GOT3 (cell line): Measurements from ENCODE around the gene TMEM63A.
"Not testable (repeated sequence)": the region's sequence is repeated elsewhere in the genome, so short reads cannot be mapped to it uniquely, and the experiment has no call there.

ENCODE experiments used
- DNase-seq: peaks from one replicate; lab custom pipeline; 2025; ENCODE audit warnings: mixed read lengths; lab: John Stamatoyannopoulos, UW

The TMEM63A gene

GRCh38 chr1:225881959-225882693, at the start of gene TMEM63A:
Gene TMEM63A (minus strand): TSS chr1:225882380. CDS start chr1:225877580, 4,800 bp downstream.
- DNase-seq = peak; percentile 65

GRCh38 chr1:225931270-225932136, 49.3 kb upstream of the TMEM63A start:
- no peak for DNase-seq

DNA sequence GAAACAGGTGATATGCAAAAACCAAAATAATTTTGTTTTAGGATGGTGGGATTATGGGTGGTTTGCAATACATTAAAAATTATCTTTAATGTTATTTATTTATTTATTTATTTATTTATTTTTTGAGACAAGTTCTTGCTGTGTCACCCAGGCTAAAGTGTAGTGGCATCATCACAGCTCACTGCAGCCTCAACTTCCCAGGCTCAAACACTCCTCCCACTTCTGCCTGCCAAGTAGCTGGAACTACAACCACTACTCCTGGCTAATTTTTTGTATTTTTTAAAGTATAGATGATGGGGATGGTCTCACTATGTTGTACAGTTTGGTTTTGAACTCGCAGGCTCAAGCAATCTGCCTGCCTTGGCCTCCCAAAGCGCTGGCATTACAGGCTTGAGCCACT, 48.4 kb upstream of the TMEM63A start:
- DNase-seq = no peak

DNA sequence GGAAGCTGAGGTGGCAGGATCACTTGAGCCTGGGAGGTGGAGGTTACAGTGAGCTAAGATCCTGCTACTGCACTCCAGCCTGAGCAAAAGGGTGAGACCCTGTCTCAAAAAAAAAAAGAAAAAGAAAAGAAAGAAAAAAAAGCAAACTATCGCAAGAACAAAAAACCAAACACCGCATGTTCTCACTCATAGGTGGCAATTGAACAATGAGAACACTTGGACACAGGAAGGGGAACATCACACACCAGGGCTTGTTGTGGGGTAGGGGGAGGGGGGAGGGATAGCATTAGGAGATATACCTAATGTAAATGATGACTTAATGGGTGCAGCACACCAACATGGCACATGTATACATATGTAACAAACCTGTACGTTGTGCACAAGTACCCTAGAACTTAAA, 47.3 kb upstream of the TMEM63A start:
- not testable (repeated sequence) for DNase-seq

DNA sequence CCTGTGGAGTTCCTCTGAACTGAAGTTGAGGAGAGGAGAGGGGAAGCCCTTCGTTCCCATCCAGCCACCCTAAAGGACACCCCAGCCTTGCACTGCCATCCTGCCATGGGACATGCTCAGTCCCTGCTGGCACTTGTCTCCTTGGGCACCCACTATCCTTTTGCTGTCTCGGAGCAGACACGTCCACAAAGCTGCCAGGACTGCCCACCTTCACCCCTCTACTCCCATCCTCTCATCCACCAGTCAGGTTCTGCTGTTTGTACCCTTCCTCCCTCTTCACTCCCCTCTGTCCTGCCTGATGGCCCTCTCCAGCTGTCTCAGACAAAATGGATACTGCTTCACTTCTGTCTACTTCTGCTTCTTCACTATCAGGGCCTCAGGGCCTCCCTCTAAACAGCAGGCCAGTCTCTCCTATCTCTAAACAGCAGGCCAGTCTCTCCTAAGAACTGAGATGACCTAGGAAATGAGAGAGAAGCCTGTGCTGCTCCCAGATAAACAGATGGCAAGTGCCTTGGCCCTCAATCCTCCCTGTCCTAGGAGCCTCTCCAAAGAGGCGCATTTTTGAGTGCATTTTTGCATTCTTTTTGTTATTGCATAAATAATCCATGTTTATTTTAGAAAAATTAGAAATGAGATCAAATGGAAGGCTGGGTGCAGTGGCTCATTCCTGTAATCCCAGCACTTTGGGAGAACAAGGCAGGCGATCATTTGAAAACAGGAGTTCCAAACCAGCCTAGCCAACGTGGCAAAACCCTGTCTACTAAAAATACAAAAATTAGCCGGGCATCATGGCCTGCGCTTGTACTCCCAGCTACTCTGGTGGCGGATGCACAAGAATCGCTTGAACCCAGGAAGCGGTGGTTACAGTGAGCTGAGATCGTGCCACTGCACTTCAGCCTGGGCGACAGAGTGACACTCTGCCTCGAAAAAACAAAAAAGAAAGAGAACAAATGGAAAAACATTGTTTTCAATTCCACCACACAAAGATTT, 46.3 kb upstream of the TMEM63A start:
- no peak for DNase-seq

GRCh38 chr1:225926551-225927113, 44.5 kb upstream of the TMEM63A start:
- no peak for DNase-seq

- peak; percentile 84 for DNase-seq
These were observed 41.7 kb upstream of the TMEM63A start, which contains the start of gene PYCR2 for GRCh38 chr1:225923692-225924555. Gene PYCR2 (minus strand): TSS chr1:225924250. CDS start chr1:225924110, 140 bp downstream.

DNA sequence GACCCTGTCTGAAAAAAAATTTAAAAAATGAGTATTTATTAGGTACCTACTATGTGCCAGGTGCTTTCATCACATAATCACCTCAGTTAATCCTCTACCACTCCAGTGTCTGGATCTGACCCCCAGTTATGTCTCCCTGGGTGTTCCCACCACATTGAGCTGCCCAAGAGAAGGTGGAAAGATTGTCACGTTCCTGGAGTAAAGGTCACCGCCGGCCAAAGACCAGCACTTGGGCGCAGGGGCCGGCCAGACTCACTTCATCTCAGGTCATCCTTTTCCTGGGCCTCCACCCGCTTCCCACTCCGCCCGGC, 41.2 kb upstream of the TMEM63A start:
- DNase-seq = no peak

GRCh38 chr1:225921734-225922709, 39.8 kb upstream of the TMEM63A start:
- DNase-seq = no peak

GRCh38 chr1:225919906-225920305, 37.7 kb upstream of the TMEM63A start:
- no peak for DNase-seq

GRCh38 chr1:225918280-225918679, 36.1 kb upstream of the TMEM63A start:
- DNase-seq = no peak

DNA sequence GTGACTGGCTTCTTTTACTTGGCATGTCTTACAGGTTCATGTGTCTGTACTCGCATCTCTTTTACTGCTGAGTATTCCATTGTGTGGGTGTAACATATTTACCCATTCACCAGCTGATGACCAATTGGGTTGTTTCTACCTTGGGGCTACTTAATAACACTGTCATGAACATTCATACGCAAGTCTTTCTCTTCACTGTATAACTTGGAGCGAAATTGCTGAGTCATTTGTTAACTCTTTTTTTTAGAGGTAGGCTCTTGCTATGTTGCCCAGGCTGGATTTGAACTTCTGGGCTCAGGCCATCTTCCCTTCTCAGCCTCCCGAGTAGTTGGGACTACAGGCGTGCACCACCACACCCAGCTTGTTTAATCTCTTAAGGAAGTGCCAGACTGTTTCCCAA, 35.4 kb upstream of the TMEM63A start:
- DNase-seq = no peak

GRCh38 chr1:225917101-225917500, 34.9 kb upstream of the TMEM63A start:
- no peak for DNase-seq

GRCh38 chr1:225915538-225915991, 33.4 kb upstream of the TMEM63A start:
- DNase-seq = no peak

GRCh38 chr1:225914947-225915346, 32.8 kb upstream of the TMEM63A start:
- no peak for DNase-seq

GRCh38 chr1:225914391-225914790, 32.2 kb upstream of the TMEM63A start:
- no peak for DNase-seq

DNA sequence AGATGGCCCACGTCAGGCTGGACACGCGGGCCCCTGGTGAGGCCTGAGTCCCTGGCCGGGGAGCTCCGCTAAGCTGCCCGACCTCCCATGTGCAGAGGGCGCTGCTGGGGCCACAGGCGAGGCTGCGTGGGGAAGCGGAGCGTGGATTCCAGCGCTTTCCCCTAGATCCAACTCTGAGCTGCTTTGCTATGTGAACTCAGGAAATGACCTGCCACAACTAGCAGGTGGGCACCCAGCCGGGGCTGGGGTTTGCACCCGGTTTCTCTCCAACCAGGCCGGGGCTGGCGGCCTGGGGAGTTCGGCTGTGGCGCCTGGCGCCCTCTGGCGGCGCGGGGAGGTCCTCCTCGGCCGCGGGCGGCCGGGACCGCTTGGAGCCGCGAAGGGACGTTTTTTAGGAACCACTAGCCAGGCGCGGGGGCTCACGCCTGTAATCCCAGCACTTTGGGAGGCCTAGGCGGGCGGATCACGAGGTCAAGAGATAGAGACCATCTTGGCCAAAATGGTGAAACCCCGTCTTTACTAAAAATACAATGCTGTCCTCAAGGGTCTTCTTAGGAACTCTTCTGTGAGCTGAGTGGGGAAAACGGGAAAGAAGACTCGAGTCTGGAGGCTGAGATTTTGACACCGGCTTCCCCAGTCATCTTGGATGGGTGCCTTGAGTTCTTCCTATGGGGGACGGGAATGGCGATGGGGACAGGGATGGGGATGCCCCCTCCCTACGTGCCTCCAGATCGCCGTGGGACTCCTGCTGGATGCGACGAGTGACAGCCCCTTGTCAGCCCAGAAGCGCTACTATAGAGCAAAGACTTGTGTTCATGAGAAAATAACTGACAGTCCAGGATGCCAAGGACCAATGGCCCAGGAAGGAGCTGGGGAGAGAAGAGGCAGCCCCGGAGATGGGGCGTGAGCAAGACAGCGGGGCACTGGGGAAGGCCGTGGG, 29.3 kb upstream of the TMEM63A start:
- peak; percentile 23 for DNase-seq

- no peak for DNase-seq
These were observed 27.3 kb upstream of the TMEM63A start for GRCh38 chr1:225909477-225909876.
